K562 (cell line): ENCODE measurements around the gene ZNF629. TPM values are rescaled to one million over a fixed set of nuclear protein-coding genes. Genes with fewer than 3 reads are reported as not detected.

Source experiments
- ATAC-seq: fragments of 200-7000 bp; cut with Tn5 transposase; 3 replicates; pipeline ENCODE4 v1.9.1; 2020; ENCODE audit warnings: moderate library complexity
- BruUV-seq: library from RNA; stranded (reverse); fragments of 400-500 nt; replicated peaks from 2 replicates; lab custom pipeline; 2021; lab: Mats Ljungman, UMichigan
- CTCF ChIA-PET: fragments of 300-600 bp; formaldehyde crosslinking; extraction: SDS; loops from one replicate; lab custom pipeline; 2021; ENCODE audit warnings: low intra/inter-chr PET ratio; lab: Yijun Ruan, JAX
- POLR2A ChIA-PET: fragments of 300-600, 350-650 bp; sonication (Branson Sonifier 250); formaldehyde crosslinking; extraction: SDS; loops from one replicate; lab custom pipeline; 2021; ENCODE audit warnings: antibody characterized with exemption, inconsistent platforms; lab: Yijun Ruan, JAX
- DNase-seq, 4 experiments: peaks; one replicate each; pipeline versions ENCODE4 v3.0.0 to v3.0.0-alpha.2; 2011 to 2018; ENCODE audit warnings: low spot score in 3 of 4, mixed read lengths in 3 of 4; ENCODE audit errors: extremely low read depth in 1 of 4
- FAIRE-seq: peaks from 2 replicates; lab custom pipeline; 2011; peaks lifted over from hg19 to GRCh38; lab: Jason Lieb, UNC
- H2AFZ ChIP-seq: 2 replicates; pipeline ENCODE4 v1.6.0; 2011; ENCODE audit warnings: low read depth, low read length, control low read depth, inconsistent platforms
- H3K27ac ChIP-seq: fragments of 200-600 bp; 3 replicates; pipeline ENCODE4 v1.8.0; 2011; ENCODE audit warnings: low read depth, mild to moderate bottlenecking, control low read depth, inconsistent platforms, low read length, moderate library complexity, mixed read lengths; ENCODE audit errors: extremely low read depth
- H3K27me3 ChIP-seq, 2 experiments: fragments of 300-600 bp in 1 of 2; 2 replicates in 1 of 2; 3 replicates in 1 of 2; pipeline versions ENCODE4 v1.6.0 to v1.8.0; 2011; ENCODE audit warnings: inconsistent platforms in 2 of 2, low read length in 2 of 2, mild to moderate bottlenecking in 1 of 2, mixed read lengths in 1 of 2, moderate library complexity in 1 of 2; ENCODE audit not compliant: control insufficient read depth in 2 of 2, insufficient read depth in 2 of 2
- H3K36me3 ChIP-seq: fragments of 300-600 bp; 3 replicates; pipeline ENCODE4 v1.8.0; 2011; ENCODE audit warnings: mild to moderate bottlenecking, low read length, inconsistent platforms; ENCODE audit not compliant: control insufficient read depth, insufficient read depth
- H3K4me1 ChIP-seq, 2 experiments: fragments of 200-600 bp in 1 of 2; replicated peaks in 1 of 2; 2 replicates in 1 of 2; 3 replicates in 1 of 2; pipeline versions ENCODE4 v1.5.1 to v1.8.0; 2011; ENCODE audit warnings: inconsistent platforms in 2 of 2, low read length in 2 of 2, mild to moderate bottlenecking in 1 of 2, mixed read lengths in 1 of 2, moderate library complexity in 1 of 2; ENCODE audit not compliant: control insufficient read depth in 2 of 2, insufficient read depth in 2 of 2
- H3K4me2 ChIP-seq: 2 replicates; pipeline ENCODE4 v1.6.1; 2011; ENCODE audit warnings: low read length, control low read depth, inconsistent platforms, mixed read lengths; ENCODE audit not compliant: insufficient read depth
- H3K4me3 ChIP-seq: fragments of 200-600 bp; sonication (generic), shearing (Covaris generic); 2 replicates; pipeline ENCODE4 v1.5.1; 2016; ENCODE audit warnings: control low read depth, inconsistent platforms
- H3K79me2 ChIP-seq: fragments of 200-600 bp; 3 replicates; pipeline ENCODE4 v1.8.0; 2011; ENCODE audit warnings: low read length, inconsistent platforms; ENCODE audit not compliant: control insufficient read depth, insufficient read depth
- H3K9ac ChIP-seq, 2 experiments: 2 replicates each; pipeline versions ENCODE4 v1.6.0 to v1.6.1; 2011; ENCODE audit warnings: low read depth in 2 of 2, low read length in 2 of 2, control low read depth in 1 of 2, inconsistent platforms in 1 of 2, mild to moderate bottlenecking in 1 of 2, mixed read lengths in 1 of 2; ENCODE audit not compliant: insufficient read depth in 1 of 2
- H3K9me1 ChIP-seq: one replicate; pipeline ENCODE4 v1.6.0; 2011; ENCODE audit warnings: inconsistent platforms, mild to moderate bottlenecking, low read length, moderate library complexity; ENCODE audit not compliant: control insufficient read depth, insufficient read depth
- H3K9me3 ChIP-seq: replicated peaks from 2 replicates; pipeline ENCODE4 v1.5.1; 2011; ENCODE audit warnings: low read depth, low read length, inconsistent platforms; ENCODE audit not compliant: control insufficient read depth, insufficient read depth
- H4K20me1 ChIP-seq: replicated peaks from 2 replicates; pipeline ENCODE4 v1.6.1; 2011; ENCODE audit warnings: low read length, inconsistent platforms, mixed read lengths; ENCODE audit not compliant: control insufficient read depth, insufficient read depth
- CBFB ChIP-seq: sonication (generic); formaldehyde crosslinking; IDR thresholded peaks from 2 replicates; pipeline ENCODE4 v1.4.0; 2020; ENCODE audit warnings: mild to moderate bottlenecking, missing genetic modification reagents
- CTBP1 ChIP-seq: fragments of 450-650 bp; IDR thresholded peaks from 2 replicates; pipeline ENCODE4 v1.6.1; 2016; ENCODE audit warnings: borderline replicate concordance
- MEF2A ChIP-seq: IDR thresholded peaks from 2 replicates; pipeline ENCODE4 v1.6.1; 2011; ENCODE audit warnings: low read depth, mild to moderate bottlenecking, low read length, moderate library complexity; ENCODE audit not compliant: control insufficient read depth
- PHF21A ChIP-seq: fragments of 450-650 bp; IDR thresholded peaks from 2 replicates; pipeline ENCODE4 v1.6.1; 2017; ENCODE audit warnings: low read depth, borderline replicate concordance
- TAF9B ChIP-seq: fragments of 450-650 bp; IDR thresholded peaks from 2 replicates; pipeline ENCODE4 v1.6.1; 2018; ENCODE audit warnings: mild to moderate bottlenecking; ENCODE audit not compliant: partially characterized antibody
- ZNF134 ChIP-seq: fragments of 250-450 bp; sonication (Bioruptor Pico); conservative IDR thresholded peaks from 2 replicates; pipeline ENCODE4 v1.4.0; 2020
- ZNF140 ChIP-seq: fragments of 250-450 bp; sonication (Bioruptor Pico); IDR thresholded peaks from 2 replicates; pipeline ENCODE4 v1.8.0; 2021; ENCODE audit warnings: moderate library complexity, mild to moderate bottlenecking, inconsistent platforms
- WGBS: fragments of 100-300 bp; shearing (Covaris generic); methylation state at CpG from one replicate; pipeline ENCODE4 v1.1.6; 2016; ENCODE audit warnings: low coverage, mixed read lengths; ENCODE audit not compliant: insufficient coverage; ENCODE audit errors: missing lambda C conversion rate; 5-methylcytosine and 5-hydroxymethylcytosine counted together
- in situ Hi-C: fragments of 300-500 bp; cut with MboI; formaldehyde crosslinking; loops from 4 replicates; pipeline ENCODE4 v1.15.0; 2018; ENCODE audit warnings: inconsistent platforms, mixed read lengths
- intact Hi-C: fragments of 100-400 bp; cut with micrococcal nuclease; formaldehyde crosslinking; loops from 2 replicates; pipeline ENCODE4 v1.14.2; 2022
- polyA plus RNA-seq, 8 experiments: library from polyadenylated mRNA; depleted of rRNA in 4 of 8; stranded (reverse) in 5 of 8; unstranded in 3 of 8; fragments of >200 nt; fragmentation: Nextera tagmentation in 2 of 8; fragmentation: Illumina TruSeq in 1 of 8; extraction: Ambion mirVana in 2 of 8; extraction: Trizol in 1 of 8; gene quantifications; 2 replicates each; pipeline versions ENCODE4 v1.2.1 to v1.2.3, GENCODE V29; 2011 to 2014; ENCODE audit warnings: inconsistent platforms in 1 of 8, missing spikeins in 1 of 8
- total RNA-seq, 7 experiments: library from RNA; depleted of rRNA in 6 of 7; stranded (reverse); fragments of >200 nt in 6 of 7; fragmentation: Illumina TruSeq in 2 of 7; extraction: Trizol in 2 of 7; gene quantifications; 2 replicates each; pipeline versions ENCODE4 v1.2.1 to v1.2.3, GENCODE V29; 2011 to 2021; ENCODE audit warnings: low replicate concordance in 1 of 7
- TF ChIP-seq, protein P1 (sequence below): sonication (generic); formaldehyde crosslinking; IDR thresholded peaks from 2 replicates; pipeline ENCODE4 v1.8.0; 2022; ENCODE audit warnings: mild to moderate bottlenecking, missing genetic modification reagents

Gene ZNF629
- total and polyA plus RNA-seq, 9 of the 15 experiments (the other 6 are each of a cell fraction or from before 2014, with no cell fraction given), result 0.44 to 18.8 (median 7.4) TPM

DNA sequence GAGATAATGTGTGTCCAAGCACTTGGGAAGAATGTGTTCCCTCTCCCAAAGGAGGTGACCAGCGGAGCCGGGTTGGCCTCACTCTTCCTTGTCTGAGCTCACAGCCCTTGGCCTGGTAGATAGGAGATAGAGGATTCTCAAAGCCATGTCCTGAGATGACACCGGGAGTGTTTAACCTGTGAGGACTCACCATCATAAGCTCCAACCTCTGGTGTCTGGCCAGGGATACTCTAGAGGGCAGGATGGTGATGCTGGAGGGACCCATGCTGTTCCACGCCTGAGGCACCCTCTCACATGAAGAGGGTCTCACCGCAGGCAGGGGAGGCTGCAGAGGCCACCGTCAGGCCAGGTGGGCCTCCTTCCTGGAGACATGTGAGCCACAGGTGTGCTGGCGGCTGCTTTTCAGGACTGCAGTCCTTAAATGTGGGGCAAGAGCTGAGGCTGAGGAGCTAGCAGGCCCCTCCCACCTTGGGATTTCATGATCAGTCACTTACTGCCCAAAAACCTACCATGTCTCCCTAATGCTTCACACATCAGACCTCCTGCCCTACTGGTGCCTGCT lies 6.6 kb upstream of the ZNF629 start:
- H3K79me2 ChIP-seq, result no peaks in the 10 kb centered on the region
- peaks cover 0 to 10% of the 10 kb centered on the region in 2 experiments; a peak in 3 of 5 replicates for H3K4me1 ChIP-seq
- CTCF ChIA-PET, result no interaction called here
- no peaks in the 10 kb centered on the region for H3K27me3 ChIP-seq
- H3K36me3 ChIP-seq, result no peaks in the 10 kb centered on the region
- H3K9me3 ChIP-seq, result no peaks in the 10 kb centered on the region
- no TSS peak for BruUV-seq
- 47% methylated on average over 7 of the region's 7 CpGs for WGBS
- TF ChIP-seq CTBP1 (peak; percentile 32; the same call in 1 of the 2 replicates), PHF21A (no peak)
- H3K9ac ChIP-seq, result 0 out of 4 replicates have a peak overlapping the region, but pooled peaks of 1 of the 2 experiments have one; percentile 4
- POLR2A ChIA-PET, result interaction anchor here (1.1 to 2.3 kb wide), 7 partner anchors 9 to 81 kb away, joined by 3 to 16 read pairs (median 6); no protein-coding TSS in a partner anchor
- no peak overlapping the region for H3K27ac ChIP-seq
- intact Hi-C loops (no loop called here), in situ Hi-C loops (no loop called here)
- ATAC-seq, result peak; percentile 26
- no peak overlapping the region; the same call in 1 of the 2 replicates for H2AFZ ChIP-seq
- H3K4me3 ChIP-seq, result no peak overlapping the region
- FAIRE-seq, result no peak
- no peaks in the 10 kb centered on the region for H4K20me1 ChIP-seq
- DNase-seq, result no peak
- H3K9me1 ChIP-seq, result no peaks in the 10 kb centered on the region
- H3K4me2 ChIP-seq, result no peak overlapping the region

DNA sequence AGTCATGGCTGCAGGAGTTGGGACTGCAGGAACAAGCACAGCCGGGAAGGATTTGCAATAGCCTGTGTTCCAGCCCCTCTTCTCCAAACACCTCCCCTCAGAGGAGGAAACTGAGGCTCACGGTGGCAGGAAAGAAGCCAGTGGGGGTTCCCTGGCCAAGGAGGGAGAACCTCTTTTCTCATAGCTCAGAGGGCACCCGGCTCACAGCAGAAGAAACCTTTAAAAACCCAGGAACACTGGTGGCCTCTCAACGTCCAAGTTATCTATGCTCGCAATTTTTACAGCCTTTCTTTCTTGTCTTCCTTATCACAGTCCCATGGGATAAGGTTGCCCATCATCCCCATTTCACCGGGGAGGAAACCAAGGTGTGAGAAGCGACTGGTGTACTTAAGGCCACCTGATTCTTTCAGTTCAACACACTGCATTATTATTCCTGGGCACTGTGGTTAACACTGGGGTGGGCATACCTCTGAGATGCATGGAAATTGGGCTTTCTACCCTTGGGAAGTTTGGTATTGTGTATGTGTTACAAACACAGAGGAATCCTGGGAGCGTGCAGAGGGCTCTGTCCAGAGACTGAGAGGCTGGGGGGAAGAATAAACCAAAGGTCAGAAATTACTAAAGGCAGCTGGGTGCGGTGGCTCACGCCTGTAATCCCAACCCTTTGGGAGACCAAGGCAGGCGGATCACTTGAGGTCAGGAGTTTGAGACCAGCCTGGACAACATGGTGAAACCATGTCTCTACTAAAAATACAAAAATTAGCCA lies 791 bp upstream of the ZNF629 start:
- CTCF ChIA-PET, result no interaction called here
- TF ChIP-seq TAF9B, result no peak
- TF ChIP-seq, protein P1, sequence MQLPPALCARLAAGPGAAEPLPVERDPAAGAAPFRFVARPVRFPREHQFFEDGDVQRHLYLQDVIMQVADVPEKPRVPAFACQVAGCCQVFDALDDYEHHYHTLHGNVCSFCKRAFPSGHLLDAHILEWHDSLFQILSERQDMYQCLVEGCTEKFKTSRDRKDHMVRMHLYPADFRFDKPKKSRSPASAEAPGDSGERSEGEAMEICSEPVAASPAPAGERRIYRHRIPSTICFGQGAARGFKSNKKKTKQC (CRISPR knock-in tag), result no peak
- TF ChIP-seq CBFB, result no peak
- TF ChIP-seq MEF2A, result no peak
- no peak for TF ChIP-seq ZNF140 (CRISPR knock-in tag)
- no peak for TF ChIP-seq ZNF134 (CRISPR knock-in tag)

More for the DNA sequence above, 791 bp upstream of the ZNF629 start:
- Histone ChIP-seq H3K9me3 (no peaks in the 10 kb centered on the region), H3K79me2 (peaks cover 27% of the 10 kb centered on the region), H3K4me2 (peak overlapping the region; percentile 86), H3K9ac (peak overlapping the region; percentile 88 to 98), H2AFZ (peak overlapping the region; percentile 95), H3K4me1 (peaks cover 14 to 26% of the 10 kb centered on the region in 2 experiments; a peak in 4 of 5 replicates), H4K20me1 (no peaks in the 10 kb centered on the region), H3K9me1 (no peaks in the 10 kb centered on the region), H3K4me3 (peak overlapping the region; percentile 73), H3K27me3 (no peaks in the 10 kb centered on the region), H3K27ac (peak overlapping the region; percentile 87), H3K36me3 (peaks cover 25% of the 10 kb centered on the region; the same call in 1 of the 3 replicates)
- POLR2A ChIA-PET, result interaction anchor here (1.0 to 2.7 kb wide), 6 partner anchors 9 to 18 kb away, joined by 3 to 12 read pairs (median 7); no protein-coding TSS in a partner anchor
- ATAC-seq (peak; percentile 5), DNase-seq (no peak), FAIRE-seq (peak; percentile 56)
- BruUV-seq, result TSS peak; percentile 78
- intact Hi-C loops (loop anchor here (1.0 kb wide), 1 partner anchor 18 kb away; no protein-coding TSS in a partner anchor), in situ Hi-C loops (no loop called here)
- WGBS, result 34% methylated on average over 11 of the region's 11 CpGs
